Measurements from ENCODE around the gene TREX2. TPM values are rescaled to one million over a fixed set of nuclear protein-coding genes. Genes with fewer than 3 reads are reported as not detected.

Gene TREX2, protein sequence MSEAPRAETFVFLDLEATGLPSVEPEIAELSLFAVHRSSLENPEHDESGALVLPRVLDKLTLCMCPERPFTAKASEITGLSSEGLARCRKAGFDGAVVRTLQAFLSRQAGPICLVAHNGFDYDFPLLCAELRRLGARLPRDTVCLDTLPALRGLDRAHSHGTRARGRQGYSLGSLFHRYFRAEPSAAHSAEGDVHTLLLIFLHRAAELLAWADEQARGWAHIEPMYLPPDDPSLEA
- 0.60 and 0.76 TPM in 2 replicates for total RNA-seq
- 0.81 and 1.3 TPM in 2 replicates for polyA plus RNA-seq

DNA sequence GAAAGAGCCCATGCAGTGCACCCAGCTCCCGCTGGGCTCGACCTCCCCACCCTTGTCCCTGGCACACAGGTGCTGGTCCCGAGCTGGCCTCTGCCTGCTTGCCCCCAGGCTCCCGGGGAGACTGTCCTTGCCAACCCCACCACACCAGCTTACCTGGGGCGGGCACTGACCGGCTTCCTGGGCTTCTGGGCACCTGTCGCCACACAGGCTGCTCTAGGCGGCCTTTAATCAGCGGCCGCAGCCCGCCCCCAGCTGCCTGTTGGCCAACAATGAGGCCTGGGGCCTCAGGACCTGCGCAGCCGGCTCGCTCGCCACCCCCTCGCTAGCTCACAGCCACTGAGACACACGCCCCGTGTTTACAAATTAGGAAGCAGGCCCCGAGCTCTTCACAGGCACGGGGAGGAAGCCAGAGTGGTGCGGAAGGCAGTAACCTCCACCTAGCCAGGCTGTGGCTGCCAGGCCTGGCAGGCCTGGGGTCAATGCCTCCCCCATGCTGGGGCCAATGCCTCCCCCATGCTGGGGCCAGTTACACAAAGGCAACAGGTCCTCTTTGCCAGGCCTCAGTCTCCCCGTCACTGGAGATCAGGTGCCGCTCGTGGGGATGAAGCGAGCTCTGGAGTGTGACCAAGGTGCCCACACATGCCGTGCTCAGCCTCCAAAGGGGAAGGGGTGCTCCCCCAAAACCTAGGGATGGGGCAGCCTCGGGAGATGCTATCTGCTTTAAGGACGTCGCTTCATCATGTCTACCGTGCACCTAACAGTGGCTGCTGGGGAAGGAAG is at the start of gene TREX2:
TREX2 (minus strand) TSS at position 201 of the 780 bp plus-strand sequence. CDS start 626 bp downstream, outside the sequence.
- no peaks in the 10 kb centered on the region for H3K4me1 ChIP-seq (ENCODE audit: insufficient read depth)
- no peak for TF ChIP-seq EZH2phosphoT487 (IDR thresholded peaks at IDR 0.05; ENCODE audit: low read depth, severe bottlenecking, unreplicated experiment)
- no peak for TF ChIP-seq EZH2 (IDR thresholded peaks at IDR 0.05; ENCODE audit: borderline replicate concordance)
- TF ChIP-seq, protein P1, sequence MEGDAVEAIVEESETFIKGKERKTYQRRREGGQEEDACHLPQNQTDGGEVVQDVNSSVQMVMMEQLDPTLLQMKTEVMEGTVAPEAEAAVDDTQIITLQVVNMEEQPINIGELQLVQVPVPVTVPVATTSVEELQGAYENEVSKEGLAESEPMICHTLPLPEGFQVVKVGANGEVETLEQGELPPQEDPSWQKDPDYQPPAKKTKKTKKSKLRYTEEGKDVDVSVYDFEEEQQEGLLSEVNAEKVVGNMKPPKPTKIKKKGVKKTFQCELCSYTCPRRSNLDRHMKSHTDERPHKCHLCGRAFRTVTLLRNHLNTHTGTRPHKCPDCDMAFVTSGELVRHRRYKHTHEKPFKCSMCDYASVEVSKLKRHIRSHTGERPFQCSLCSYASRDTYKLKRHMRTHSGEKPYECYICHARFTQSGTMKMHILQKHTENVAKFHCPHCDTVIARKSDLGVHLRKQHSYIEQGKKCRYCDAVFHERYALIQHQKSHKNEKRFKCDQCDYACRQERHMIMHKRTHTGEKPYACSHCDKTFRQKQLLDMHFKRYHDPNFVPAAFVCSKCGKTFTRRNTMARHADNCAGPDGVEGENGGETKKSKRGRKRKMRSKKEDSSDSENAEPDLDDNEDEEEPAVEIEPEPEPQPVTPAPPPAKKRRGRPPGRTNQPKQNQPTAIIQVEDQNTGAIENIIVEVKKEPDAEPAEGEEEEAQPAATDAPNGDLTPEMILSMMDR (IDR thresholded peaks at IDR 0.05; ENCODE audit: poor library complexity), result no peak
- WGBS (ENCODE audit: low lambda C conversion rate, missing lambda C conversion rate), result 89% methylated on average over 29 of the region's 30 CpGs
- H3K9me3 ChIP-seq (ENCODE audit: low read depth), result no peaks in the 10 kb centered on the region
- no peak within 1 kb of the TSS for H3K27ac ChIP-seq
- no peaks in the 10 kb centered on the region for H3K27me3 ChIP-seq
- H3K79me2 ChIP-seq, result no peaks in the 10 kb centered on the region
- H3K4me3 ChIP-seq, result no peak within 1 kb of the TSS
- no peak for DNase-seq (ENCODE audit: low spot score)
- H3K36me3 ChIP-seq (replicated peaks; ENCODE audit: insufficient read depth, low read depth), result no peaks in the 10 kb centered on the region
- no peaks in the 10 kb centered on the region for H4K20me1 ChIP-seq (ENCODE audit: insufficient read depth, poor library complexity, severe bottlenecking)
- H2AFZ ChIP-seq, result no peak within 1 kb of the TSS
- no peaks in the 10 kb centered on the region for H3K9me2 ChIP-seq (replicated peaks; ENCODE audit: insufficient read depth)
- no peak within 1 kb of the TSS for H3K4me2 ChIP-seq

DNA sequence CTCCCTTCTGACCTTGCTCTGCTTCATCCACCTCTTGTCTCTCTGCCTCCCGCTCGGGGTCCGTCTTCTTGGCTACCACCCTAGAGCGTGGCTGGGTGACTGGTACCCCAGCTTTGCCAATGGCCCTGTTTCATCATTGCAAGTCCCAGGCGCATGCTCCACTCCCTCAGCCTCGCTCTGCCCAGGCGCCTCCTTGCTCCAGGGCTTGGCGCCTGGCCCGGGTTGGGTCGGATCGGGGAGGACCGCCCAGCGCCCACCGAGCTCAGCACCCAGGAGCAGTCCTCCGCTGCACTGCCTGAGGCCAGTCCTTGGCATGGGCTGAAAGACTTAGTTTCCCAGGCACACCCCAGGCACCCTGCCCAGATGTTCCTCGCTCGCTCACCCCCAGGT is 49.5 kb upstream of the TREX2 start:
- Histone ChIP-seq H3K27ac (no peak overlapping the region), H3K27me3 (no peaks in the 10 kb centered on the region), H3K4me1 (ENCODE audit: insufficient read depth) (peaks cover 14% of the 10 kb centered on the region), H4K20me1 (ENCODE audit: insufficient read depth, poor library complexity, severe bottlenecking) (no peaks in the 10 kb centered on the region), H2AFZ (no peak overlapping the region), H3K4me2 (peak overlapping the region; percentile 76), H3K36me3 (replicated peaks; ENCODE audit: insufficient read depth, low read depth) (no peaks in the 10 kb centered on the region), H3K79me2 (no peaks in the 10 kb centered on the region), H3K9me2 (replicated peaks; ENCODE audit: insufficient read depth) (no peaks in the 10 kb centered on the region), H3K9me3 (ENCODE audit: low read depth) (no peaks in the 10 kb centered on the region), H3K4me3 (no peak overlapping the region)
- 58% methylated on average over 17 of the region's 17 CpGs for WGBS (ENCODE audit: low lambda C conversion rate, missing lambda C conversion rate)
- TF ChIP-seq EZH2phosphoT487 (IDR thresholded peaks at IDR 0.05; ENCODE audit: low read depth, severe bottlenecking, unreplicated experiment) (no peak), EZH2 (IDR thresholded peaks at IDR 0.05; ENCODE audit: borderline replicate concordance) (no peak)
- TF ChIP-seq, protein P1 (IDR thresholded peaks at IDR 0.05; ENCODE audit: poor library complexity), result peak; percentile 5
- peak; percentile 46 for DNase-seq (ENCODE audit: low spot score)

DNA sequence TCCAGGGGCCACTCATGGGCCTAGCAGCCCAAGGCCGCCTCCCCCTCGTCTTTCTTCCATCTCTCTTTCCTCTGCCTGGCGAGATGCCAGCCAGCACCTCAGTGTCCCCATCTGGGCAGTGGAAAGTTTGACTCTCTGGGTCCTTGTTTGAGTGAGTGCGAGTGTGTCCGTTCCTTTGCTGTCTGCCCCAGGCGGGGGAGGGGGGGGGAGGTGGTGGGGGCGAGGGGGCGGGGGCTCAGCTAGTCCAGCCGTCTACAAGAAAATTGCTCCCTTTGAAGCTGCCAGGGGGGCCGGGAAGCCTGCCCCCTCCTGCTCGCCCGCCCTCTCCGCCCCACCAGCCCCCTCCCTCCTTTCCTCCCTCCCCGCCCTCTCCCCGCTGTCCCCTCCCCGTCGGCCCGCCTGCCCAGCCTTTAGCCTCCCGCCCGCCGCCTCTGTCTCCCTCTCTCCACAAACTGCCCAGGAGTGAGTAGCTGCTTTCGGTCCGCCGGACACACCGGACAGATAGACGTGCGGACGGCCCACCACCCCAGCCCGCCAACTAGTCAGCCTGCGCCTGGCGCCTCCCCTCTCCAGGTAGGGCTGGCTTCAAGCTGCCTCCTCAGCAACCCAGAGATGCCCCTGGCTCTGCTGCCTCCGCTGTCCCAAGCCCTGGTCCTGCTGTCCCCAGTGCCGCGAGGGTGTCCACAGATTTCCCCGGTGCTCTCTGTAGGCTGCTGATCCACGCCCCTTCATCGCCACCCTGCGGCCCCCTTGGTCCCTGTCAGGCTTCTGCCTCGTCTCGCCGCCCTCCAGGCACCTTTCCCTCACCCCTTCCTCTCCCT is 48.9 kb upstream of the TREX2 start, which contains the start of gene BGN:
BGN (plus strand) TSS at position 440 of the 821 bp plus-strand sequence. CDS start 9,652 bp downstream, outside the sequence.
- Histone ChIP-seq H3K4me3 (no peak within 1 kb of the TSS), H3K27ac (peak within 1 kb of the TSS; percentile 76), H3K4me1 (ENCODE audit: insufficient read depth) (peaks cover 14% of the 10 kb centered on the region), H3K79me2 (no peaks in the 10 kb centered on the region), H3K27me3 (no peaks in the 10 kb centered on the region), H3K36me3 (replicated peaks; ENCODE audit: insufficient read depth, low read depth) (no peaks in the 10 kb centered on the region), H3K4me2 (peak within 1 kb of the TSS; percentile 76), H3K9me2 (replicated peaks; ENCODE audit: insufficient read depth) (no peaks in the 10 kb centered on the region), H4K20me1 (ENCODE audit: insufficient read depth, poor library complexity, severe bottlenecking) (no peaks in the 10 kb centered on the region), H2AFZ (no peak within 1 kb of the TSS), H3K9me3 (ENCODE audit: low read depth) (no peaks in the 10 kb centered on the region)
- peak; percentile 59 for DNase-seq (ENCODE audit: low spot score)
- WGBS (ENCODE audit: low lambda C conversion rate, missing lambda C conversion rate), result 46% methylated on average over 24 of the region's 41 CpGs
- TF ChIP-seq EZH2phosphoT487 (IDR thresholded peaks at IDR 0.05; ENCODE audit: low read depth, severe bottlenecking, unreplicated experiment), result no peak
- TF ChIP-seq EZH2 (IDR thresholded peaks at IDR 0.05; ENCODE audit: borderline replicate concordance), result no peak
- TF ChIP-seq, protein P1 (IDR thresholded peaks at IDR 0.05; ENCODE audit: poor library complexity), result peak; percentile 38

Measured in hepatocyte (in vitro differentiated cells).